Osteoblast (primary cell): ENCODE results near the gene PPFIBP2. TPM values are rescaled to one million over a fixed set of nuclear protein-coding genes. Genes with fewer than 3 reads are reported as not detected.
A peak's percentile ranks its signal among the peaks of the same experiment; 100 is the strongest.

Source experiments
- DNase-seq: peaks from one replicate; pipeline ENCODE4 v3.0.0; 2011; ENCODE audit warnings: low spot score, mixed read lengths; ENCODE audit not compliant: insufficient read length; ENCODE audit errors: missing footprints
- H2AFZ ChIP-seq: 2 replicates; pipeline ENCODE4 v1.6.0; 2011; ENCODE audit warnings: mild to moderate bottlenecking, low read length
- H3K27ac ChIP-seq: 2 replicates; pipeline ENCODE4 v1.5.1; 2011; ENCODE audit warnings: mild to moderate bottlenecking, low read depth, low read length, moderate library complexity
- H3K27me3 ChIP-seq: 2 replicates; pipeline ENCODE4 v1.6.0; 2012; ENCODE audit warnings: mild to moderate bottlenecking, control low read depth, inconsistent platforms, low read length, moderate library complexity; ENCODE audit not compliant: insufficient read depth
- H3K36me3 ChIP-seq: 2 replicates; pipeline ENCODE4 v1.5.1; 2011; ENCODE audit warnings: mild to moderate bottlenecking, low read length, control low read depth, moderate library complexity; ENCODE audit not compliant: insufficient read depth
- H3K4me1 ChIP-seq: 2 replicates; pipeline ENCODE4 v1.5.1; 2011; ENCODE audit warnings: mild to moderate bottlenecking, low read length, control low read depth, moderate library complexity; ENCODE audit not compliant: insufficient read depth
- H3K4me2 ChIP-seq: 2 replicates; pipeline ENCODE4 v1.6.0; 2011; ENCODE audit warnings: mild to moderate bottlenecking, low read length; ENCODE audit not compliant: insufficient read depth
- H3K4me3 ChIP-seq: fragments of 200-600 bp; sonication (generic); 3 replicates; pipeline ENCODE4 v1.5.1; 2012; ENCODE audit warnings: mild to moderate bottlenecking, low read length, inconsistent platforms; ENCODE audit not compliant: insufficient read depth
- H3K79me2 ChIP-seq: 2 replicates; pipeline ENCODE4 v1.6.0; 2012; ENCODE audit warnings: mild to moderate bottlenecking, low read length, control low read depth, inconsistent platforms; ENCODE audit not compliant: insufficient read depth
- H3K9me3 ChIP-seq: 2 replicates; pipeline ENCODE4 v1.5.1; 2011; ENCODE audit warnings: low read depth, low read length, control low read depth
- H4K20me1 ChIP-seq: 2 replicates; pipeline ENCODE4 v1.6.0; 2012; ENCODE audit warnings: mild to moderate bottlenecking, low read length, control low read depth; ENCODE audit not compliant: insufficient read depth
- total RNA-seq: library from RNA; depleted of rRNA; stranded (reverse); fragments of >200 nt; gene quantifications from 2 replicates; pipeline ENCODE4 v1.2.3, GENCODE V29; 2012
- TF ChIP-seq, protein P1 (sequence below): IDR thresholded peaks from 2 replicates; pipeline ENCODE4 v1.5.1; 2011; ENCODE audit warnings: mild to moderate bottlenecking, low read depth, low read length, moderate library complexity; ENCODE audit errors: extremely low read depth

PPFIBP2 gene
- total RNA-seq, 1 donor = 25.0 TPM

DNA sequence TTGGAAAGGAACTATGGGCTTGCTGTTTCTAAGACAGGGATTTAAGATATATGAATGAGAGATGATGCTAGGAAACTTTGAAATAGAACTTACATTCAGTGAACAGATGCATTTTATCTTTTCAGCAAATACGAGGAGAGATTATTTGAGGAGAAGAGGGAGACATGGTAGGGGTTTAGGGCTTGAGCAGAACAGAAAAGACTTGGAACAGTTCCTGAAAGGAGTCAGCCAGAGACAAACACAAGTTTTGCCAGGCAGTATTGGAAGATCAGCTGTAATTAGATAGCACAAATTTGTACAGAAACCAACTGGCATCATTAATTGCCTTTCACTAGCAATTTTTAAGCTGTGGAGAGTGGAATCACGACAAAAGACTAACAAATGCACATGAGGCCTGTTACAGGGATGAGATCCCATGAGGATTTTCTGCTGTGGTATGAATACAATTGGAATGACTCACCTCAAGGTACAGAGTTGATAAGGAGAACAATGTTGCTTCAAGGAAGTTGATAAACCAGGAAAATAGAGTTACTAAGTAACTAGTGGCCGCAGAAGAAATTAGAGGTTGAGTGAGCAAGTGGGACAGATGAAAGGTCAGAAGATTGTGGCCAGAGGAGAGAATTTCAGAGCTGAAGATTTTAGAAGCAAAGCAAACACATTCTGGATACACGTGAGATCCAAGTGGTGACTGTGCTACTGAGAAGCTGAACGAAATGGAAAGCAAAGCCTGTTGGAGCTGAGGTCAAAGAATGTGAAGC, 91.6 kb downstream of the PPFIBP2 start:
- Histone ChIP-seq H3K4me1 (peaks cover 17% of the 10 kb centered on the region), H3K36me3 (no peaks in the 10 kb centered on the region), H2AFZ (no peak overlapping the region), H3K4me2 (no peak overlapping the region), H3K4me3 (no peak overlapping the region), H3K79me2 (no peaks in the 10 kb centered on the region), H3K27me3 (no peaks in the 10 kb centered on the region), H3K9me3 (no peaks in the 10 kb centered on the region), H3K27ac (peak overlapping the region; percentile 24), H4K20me1 (no peaks in the 10 kb centered on the region)
- TF ChIP-seq, protein P1, sequence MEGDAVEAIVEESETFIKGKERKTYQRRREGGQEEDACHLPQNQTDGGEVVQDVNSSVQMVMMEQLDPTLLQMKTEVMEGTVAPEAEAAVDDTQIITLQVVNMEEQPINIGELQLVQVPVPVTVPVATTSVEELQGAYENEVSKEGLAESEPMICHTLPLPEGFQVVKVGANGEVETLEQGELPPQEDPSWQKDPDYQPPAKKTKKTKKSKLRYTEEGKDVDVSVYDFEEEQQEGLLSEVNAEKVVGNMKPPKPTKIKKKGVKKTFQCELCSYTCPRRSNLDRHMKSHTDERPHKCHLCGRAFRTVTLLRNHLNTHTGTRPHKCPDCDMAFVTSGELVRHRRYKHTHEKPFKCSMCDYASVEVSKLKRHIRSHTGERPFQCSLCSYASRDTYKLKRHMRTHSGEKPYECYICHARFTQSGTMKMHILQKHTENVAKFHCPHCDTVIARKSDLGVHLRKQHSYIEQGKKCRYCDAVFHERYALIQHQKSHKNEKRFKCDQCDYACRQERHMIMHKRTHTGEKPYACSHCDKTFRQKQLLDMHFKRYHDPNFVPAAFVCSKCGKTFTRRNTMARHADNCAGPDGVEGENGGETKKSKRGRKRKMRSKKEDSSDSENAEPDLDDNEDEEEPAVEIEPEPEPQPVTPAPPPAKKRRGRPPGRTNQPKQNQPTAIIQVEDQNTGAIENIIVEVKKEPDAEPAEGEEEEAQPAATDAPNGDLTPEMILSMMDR = no peak
- DNase-seq = no peak

DNA sequence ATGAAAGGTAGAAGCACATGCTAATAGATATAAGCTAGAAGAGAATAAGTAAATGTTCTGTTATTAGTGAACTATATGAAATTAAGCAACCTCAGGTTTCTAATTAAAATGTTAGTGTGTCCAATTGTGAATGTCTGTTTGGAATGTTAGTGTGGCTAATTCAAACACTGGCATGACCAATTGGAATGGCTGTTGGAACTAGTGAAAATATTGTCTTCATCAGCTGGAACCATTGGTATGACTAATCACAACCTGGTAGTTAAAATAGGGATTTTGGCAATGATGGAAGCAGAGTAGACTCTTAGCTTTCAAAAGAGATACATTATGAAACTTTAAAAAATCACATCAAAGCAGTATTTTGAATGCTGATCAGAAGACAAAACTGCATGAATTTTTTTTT, 92.7 kb downstream of the PPFIBP2 start:
- no peaks in the 10 kb centered on the region for H3K36me3 ChIP-seq
- H3K27ac ChIP-seq = no peak overlapping the region
- no peak overlapping the region for H3K4me3 ChIP-seq
- no peak overlapping the region for H2AFZ ChIP-seq
- TF ChIP-seq, protein P1 = no peak
- no peaks in the 10 kb centered on the region for H3K9me3 ChIP-seq
- DNase-seq = no peak
- peaks cover 17% of the 10 kb centered on the region for H3K4me1 ChIP-seq
- H3K79me2 ChIP-seq = no peaks in the 10 kb centered on the region
- H3K4me2 ChIP-seq = no peak overlapping the region
- no peaks in the 10 kb centered on the region for H4K20me1 ChIP-seq
- no peaks in the 10 kb centered on the region for H3K27me3 ChIP-seq

DNA sequence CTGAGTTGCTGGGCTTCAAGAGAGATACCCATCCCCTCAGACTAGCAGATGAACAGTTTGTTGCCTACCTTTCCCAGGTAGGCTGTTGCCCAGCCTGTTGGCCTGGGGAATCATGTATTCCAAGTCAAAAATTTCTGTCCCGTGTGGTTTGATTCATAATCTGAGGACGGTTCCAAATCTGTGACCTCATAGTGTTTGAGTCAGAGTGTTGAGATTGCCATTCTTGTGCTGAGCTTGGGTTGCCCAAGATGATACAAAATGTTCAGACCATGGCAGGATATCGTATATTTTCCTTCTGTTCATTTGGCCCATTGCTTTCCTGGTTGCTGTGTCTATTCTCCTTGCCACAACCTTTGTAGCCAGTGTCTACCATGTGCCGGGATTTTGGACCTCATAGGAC, 95.2 kb downstream of the PPFIBP2 start:
- Histone ChIP-seq H3K27me3 (no peaks in the 10 kb centered on the region), H2AFZ (no peak overlapping the region), H3K27ac (no peak overlapping the region), H3K4me3 (no peak overlapping the region), H3K4me2 (no peak overlapping the region), H3K79me2 (no peaks in the 10 kb centered on the region), H3K36me3 (no peaks in the 10 kb centered on the region), H4K20me1 (no peaks in the 10 kb centered on the region), H3K4me1 (peaks cover 17% of the 10 kb centered on the region), H3K9me3 (no peaks in the 10 kb centered on the region)
- TF ChIP-seq, protein P1 = no peak
- DNase-seq = no peak

DNA sequence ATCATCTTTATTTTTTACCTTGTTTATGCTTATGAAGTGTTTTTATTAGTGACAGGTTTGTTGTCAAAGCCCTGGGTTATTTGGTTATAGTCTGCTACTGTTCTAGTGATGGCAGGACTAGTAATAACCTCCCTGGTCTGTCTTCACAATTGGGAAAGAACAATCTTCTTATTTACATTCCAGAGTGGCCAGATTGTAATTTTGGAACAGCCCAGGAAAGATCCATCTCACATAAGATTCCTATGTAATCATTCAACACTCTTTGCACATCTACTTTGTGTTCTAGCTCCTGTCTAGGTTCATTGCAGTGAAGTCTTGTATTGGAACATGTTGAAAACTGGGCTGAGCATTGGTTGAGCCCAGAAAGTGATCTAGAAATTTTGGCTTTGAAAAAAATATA, 95.7 kb downstream of the PPFIBP2 start:
- Histone ChIP-seq H3K27ac (no peak overlapping the region), H3K9me3 (no peaks in the 10 kb centered on the region), H3K4me3 (no peak overlapping the region), H3K27me3 (no peaks in the 10 kb centered on the region), H3K4me1 (peaks cover 17% of the 10 kb centered on the region), H3K79me2 (no peaks in the 10 kb centered on the region), H2AFZ (no peak overlapping the region), H4K20me1 (no peaks in the 10 kb centered on the region), H3K4me2 (no peak overlapping the region), H3K36me3 (no peaks in the 10 kb centered on the region)
- TF ChIP-seq, protein P1 = no peak
- no peak for DNase-seq
